Measurements from ENCODE around the gene RPP25L. TPM values are rescaled to one million over a fixed set of nuclear protein-coding genes. Genes with fewer than 3 reads are reported as not detected.

Gene RPP25L
- total RNA-seq, 4 donors from 2014 or later = 3.0 to 65.5 (median 22.1) TPM

DNA sequence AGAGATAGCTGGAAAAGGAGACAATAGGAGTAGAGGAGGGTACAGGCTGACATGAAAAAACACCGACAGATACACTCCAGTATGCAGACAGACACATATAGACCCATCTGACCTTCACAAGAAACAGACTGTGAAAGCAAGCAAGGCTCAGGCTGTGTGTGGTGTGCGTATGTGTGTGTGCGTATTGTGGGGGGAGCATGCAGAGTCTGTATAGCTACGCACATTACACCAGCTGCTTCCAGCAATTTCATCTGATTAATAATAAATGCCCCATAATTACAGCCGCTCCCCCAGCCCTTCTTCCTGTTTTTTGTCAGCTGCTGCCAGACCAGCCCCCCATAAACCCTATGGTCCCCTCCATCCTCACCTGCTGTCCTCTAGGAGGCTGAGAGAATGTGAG is 29.1 kb downstream of the RPP25L start:
- WGBS, 2 donors (ENCODE audit: low coverage in 1 of 2) = 90% methylated on average over 5 of the region's 5 CpGs; no CpG with 5 or more reads in 1 of the 2 donors
- in situ Hi-C loops (cut with MboI; ENCODE audit: low pct_ligation_motif_present in 1 of 4, low pct_unique_long_range_greater_than_20kb in 1 of 4, low sequenced_read_pairs in 3 of 4) (no loop called here), intact Hi-C loops (cut with DNase I; ENCODE audit: low total_unique reads) (loop anchor here (10.0 kb wide), 1 partner anchor 78 kb away; no protein-coding TSS in a partner anchor)
- H3K4me3 ChIP-seq = no peak overlapping the region
- H3K4me1 ChIP-seq = peaks cover 0 to 14% (median 2%) of the 10 kb centered on the region in 4 donors
- peaks cover 82% of the 10 kb centered on the region for H3K27me3 ChIP-seq
- no peak overlapping the region for H3K27ac ChIP-seq
- no peaks in the 10 kb centered on the region for H3K9me3 ChIP-seq
- DNase-seq = no peak
- TF ChIP-seq EP300 (IDR thresholded peaks at IDR 0.05; ENCODE audit: low read depth) = no peak
- no peak for TF ChIP-seq POLR2A (IDR thresholded peaks at IDR 0.05)
- TF ChIP-seq POLR2AphosphoS5 (IDR thresholded peaks at IDR 0.05) = no peak
- TF ChIP-seq, protein P1, sequence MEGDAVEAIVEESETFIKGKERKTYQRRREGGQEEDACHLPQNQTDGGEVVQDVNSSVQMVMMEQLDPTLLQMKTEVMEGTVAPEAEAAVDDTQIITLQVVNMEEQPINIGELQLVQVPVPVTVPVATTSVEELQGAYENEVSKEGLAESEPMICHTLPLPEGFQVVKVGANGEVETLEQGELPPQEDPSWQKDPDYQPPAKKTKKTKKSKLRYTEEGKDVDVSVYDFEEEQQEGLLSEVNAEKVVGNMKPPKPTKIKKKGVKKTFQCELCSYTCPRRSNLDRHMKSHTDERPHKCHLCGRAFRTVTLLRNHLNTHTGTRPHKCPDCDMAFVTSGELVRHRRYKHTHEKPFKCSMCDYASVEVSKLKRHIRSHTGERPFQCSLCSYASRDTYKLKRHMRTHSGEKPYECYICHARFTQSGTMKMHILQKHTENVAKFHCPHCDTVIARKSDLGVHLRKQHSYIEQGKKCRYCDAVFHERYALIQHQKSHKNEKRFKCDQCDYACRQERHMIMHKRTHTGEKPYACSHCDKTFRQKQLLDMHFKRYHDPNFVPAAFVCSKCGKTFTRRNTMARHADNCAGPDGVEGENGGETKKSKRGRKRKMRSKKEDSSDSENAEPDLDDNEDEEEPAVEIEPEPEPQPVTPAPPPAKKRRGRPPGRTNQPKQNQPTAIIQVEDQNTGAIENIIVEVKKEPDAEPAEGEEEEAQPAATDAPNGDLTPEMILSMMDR (IDR thresholded peaks at IDR 0.05) = no peak
- no peaks in the 10 kb centered on the region for H3K36me3 ChIP-seq

GRCh38 chr9:34581318-34581717 is 30.6 kb downstream of the RPP25L start:
- DNase-seq = no peak
- H3K9me3 ChIP-seq = no peaks in the 10 kb centered on the region
- in situ Hi-C loops (cut with MboI; ENCODE audit: low pct_ligation_motif_present in 1 of 4, low pct_unique_long_range_greater_than_20kb in 1 of 4, low sequenced_read_pairs in 3 of 4) = no loop called here
- H3K4me1 ChIP-seq = peaks cover 0 to 28% (median 6%) of the 10 kb centered on the region in 4 donors
- intact Hi-C loops (cut with DNase I; ENCODE audit: low total_unique reads) = loop anchor here (10.0 kb wide), 1 partner anchor 77 kb away; no protein-coding TSS in a partner anchor
- no peak overlapping the region for H3K4me3 ChIP-seq
- no peaks in the 10 kb centered on the region for H3K36me3 ChIP-seq
- WGBS, 2 donors (ENCODE audit: low coverage in 1 of 2) = 47 to 73% methylated on average over 2 to 3 of the region's 3 CpGs
- no peak overlapping the region for H3K27ac ChIP-seq
- TF ChIP-seq, protein P1 (IDR thresholded peaks at IDR 0.05) = no peak
- TF ChIP-seq POLR2AphosphoS5 (IDR thresholded peaks at IDR 0.05) (no peak), EP300 (IDR thresholded peaks at IDR 0.05; ENCODE audit: low read depth) (no peak), POLR2A (IDR thresholded peaks at IDR 0.05) (no peak)
- H3K27me3 ChIP-seq = peaks cover 79% of the 10 kb centered on the region

- TF ChIP-seq EP300 (IDR thresholded peaks at IDR 0.05; ENCODE audit: low read depth) (no peak), POLR2A (IDR thresholded peaks at IDR 0.05) (no peak), POLR2AphosphoS5 (IDR thresholded peaks at IDR 0.05) (no peak)
- TF ChIP-seq, protein P1 (IDR thresholded peaks at IDR 0.05) = no peak
- intact Hi-C loops (cut with DNase I; ENCODE audit: low total_unique reads) = loop anchor here (10.0 kb wide), 1 partner anchor 76 kb away; no protein-coding TSS in a partner anchor
- DNase-seq = no peak
- in situ Hi-C loops (cut with MboI; ENCODE audit: low pct_ligation_motif_present in 1 of 4, low pct_unique_long_range_greater_than_20kb in 1 of 4, low sequenced_read_pairs in 3 of 4) = no loop called here
- H3K4me1 ChIP-seq = peaks cover 0 to 35% (median 9%) of the 10 kb centered on the region in 4 donors
- no peak overlapping the region for H3K27ac ChIP-seq
- 81% methylated on average over 8 of the region's 8 CpGs; no CpG with 5 or more reads in 1 of the 2 donors for WGBS, 2 donors (ENCODE audit: low coverage in 1 of 2)
- H3K36me3 ChIP-seq = no peaks in the 10 kb centered on the region
- H3K9me3 ChIP-seq = no peaks in the 10 kb centered on the region
- peaks cover 69% of the 10 kb centered on the region for H3K27me3 ChIP-seq
- no peak overlapping the region for H3K4me3 ChIP-seq
Measured at GRCh38 chr9:34580358-34580757, 31.5 kb downstream of the RPP25L start.

- peaks cover 64% of the 10 kb centered on the region for H3K27me3 ChIP-seq
Measured at GRCh38 chr9:34579808-34580163, 32.1 kb downstream of the RPP25L start.

More at GRCh38 chr9:34579808-34580163, 32.1 kb downstream of the RPP25L start:
- intact Hi-C loops (cut with DNase I; ENCODE audit: low total_unique reads) = loop anchor here (10.0 kb wide), 1 partner anchor 75 kb away; no protein-coding TSS in a partner anchor
- peaks cover 0 to 35% (median 9%) of the 10 kb centered on the region in 4 donors for H3K4me1 ChIP-seq
- DNase-seq = no peak
- TF ChIP-seq POLR2AphosphoS5 (IDR thresholded peaks at IDR 0.05) = no peak
- no peak for TF ChIP-seq EP300 (IDR thresholded peaks at IDR 0.05; ENCODE audit: low read depth)
- TF ChIP-seq POLR2A (IDR thresholded peaks at IDR 0.05) = no peak
- TF ChIP-seq, protein P1 (IDR thresholded peaks at IDR 0.05) = no peak
- H3K27ac ChIP-seq = no peak overlapping the region
- no peak overlapping the region for H3K4me3 ChIP-seq
- in situ Hi-C loops (cut with MboI; ENCODE audit: low pct_ligation_motif_present in 1 of 4, low pct_unique_long_range_greater_than_20kb in 1 of 4, low sequenced_read_pairs in 3 of 4) = no loop called here
- H3K36me3 ChIP-seq = no peaks in the 10 kb centered on the region
- 83% methylated on average over 5 of the region's 5 CpGs; no CpG with 5 or more reads in 1 of the 2 donors for WGBS, 2 donors (ENCODE audit: low coverage in 1 of 2)
- no peaks in the 10 kb centered on the region for H3K9me3 ChIP-seq

All from transverse colon (tissue), 4 donors.